HG02610 (cell line): ENCODE results near the gene PCDHB6.
"Not testable (repeated sequence)": the region's sequence is repeated elsewhere in the genome, so short reads cannot be mapped to it uniquely, and the experiment has no call there.

Experiments used
- ATAC-seq: cut with Tn5 transposase; IDR thresholded peaks from one replicate; pipeline ENCODE4 v1.9.1; 2021; ENCODE audit warnings: mild to moderate bottlenecking, moderate library complexity; ENCODE audit not compliant: unreplicated experiment

PCDHB6 gene

GRCh38 chr5:141157901-141158300 is 8.0 kb downstream of the PCDHB6 start:
- not testable (repeated sequence) for ATAC-seq

GRCh38 chr5:141172381-141173204 is 22.7 kb downstream of the PCDHB6 start, which contains the start of gene PCDHB7:
Gene PCDHB7 (plus strand): TSS chr5:141172644. CDS start chr5:141172836, 192 bp downstream.
- ATAC-seq, result no peak

- ATAC-seq, result not testable (repeated sequence)
Observed at GRCh38 chr5:141174291-141175104, 24.6 kb downstream of the PCDHB6 start.

GRCh38 chr5:141175933-141176332 is 26.1 kb downstream of the PCDHB6 start:
- no peak for ATAC-seq

GRCh38 chr5:141177577-141178191 is 27.8 kb downstream of the PCDHB6 start, which contains the start of gene PCDHB8:
Gene PCDHB8 (plus strand): TSS chr5:141177790. CDS start chr5:141178035, 245 bp downstream.
- not testable (repeated sequence) for ATAC-seq

- not testable (repeated sequence) for ATAC-seq
Observed at GRCh38 chr5:141179371-141179770, 29.5 kb downstream of the PCDHB6 start.

- ATAC-seq, result not testable (repeated sequence)
Observed at GRCh38 chr5:141179876-141180275, 30.0 kb downstream of the PCDHB6 start.

- ATAC-seq, result no peak
Observed at GRCh38 chr5:141180313-141180712, 30.5 kb downstream of the PCDHB6 start.

- no peak for ATAC-seq
Observed at GRCh38 chr5:141182248-141182647, 32.4 kb downstream of the PCDHB6 start, which contains the start of gene PCDHB16. Gene PCDHB16 (plus strand): TSS chr5:141182387. CDS start chr5:141182560, 173 bp downstream.

- ATAC-seq, result not testable (repeated sequence)
Observed at GRCh38 chr5:141184117-141184855, 34.4 kb downstream of the PCDHB6 start.

GRCh38 chr5:141186897-141187512 is 37.1 kb downstream of the PCDHB6 start, which contains the start of gene PCDHB9:
Gene PCDHB9 (plus strand): TSS chr5:141187161. CDS start chr5:141187319, 158 bp downstream.
- no peak for ATAC-seq

GRCh38 chr5:141188682-141189081 is 38.8 kb downstream of the PCDHB6 start:
- ATAC-seq, result not testable (repeated sequence)

GRCh38 chr5:141189131-141189530 is 39.3 kb downstream of the PCDHB6 start:
- ATAC-seq, result not testable (repeated sequence)

GRCh38 chr5:141192110-141192725 is 42.4 kb downstream of the PCDHB6 start, which contains the start of gene PCDHB10:
Gene PCDHB10 (plus strand): TSS chr5:141192353. CDS start chr5:141192553, 200 bp downstream.
- no peak for ATAC-seq

- not testable (repeated sequence) for ATAC-seq
Observed at GRCh38 chr5:141194332-141194731, 44.5 kb downstream of the PCDHB6 start.

GRCh38 chr5:141196363-141196762 is 46.5 kb downstream of the PCDHB6 start:
- no peak for ATAC-seq

GRCh38 chr5:141199359-141200235 is 49.7 kb downstream of the PCDHB6 start, which contains the start of gene PCDHB11:
Gene PCDHB11 (plus strand): TSS chr5:141199627. CDS start chr5:141199775, 148 bp downstream.
- ATAC-seq, result no peak

GRCh38 chr5:141201126-141201525 is 51.3 kb downstream of the PCDHB6 start:
- ATAC-seq, result not testable (repeated sequence)
